GM12878 (cell line): ENCODE results near the gene SENP7.

Experiments
- CTCF ChIP-seq, 3 experiments: IDR thresholded peaks in 2 of 3; conservative IDR thresholded peaks in 1 of 3; 2 replicates each; pipeline ENCODE4 v1.5.1; 2011; ENCODE audit warnings: low read depth in 3 of 3, low read length in 3 of 3, mild to moderate bottlenecking in 3 of 3, control low read depth in 2 of 3, moderate library complexity in 2 of 3, inconsistent platforms in 1 of 3, mixed read lengths in 1 of 3; ENCODE audit not compliant: control insufficient read depth in 2 of 3, insufficient read depth in 1 of 3; ENCODE audit errors: extremely low read depth in 1 of 3
- E2F4 ChIP-seq: IDR thresholded peaks from 2 replicates; pipeline ENCODE4 v1.6.1; 2012; ENCODE audit warnings: low read depth, low read length, improper control_type of control experiment
- E2F8 ChIP-seq: fragments of 450-650 bp; IDR thresholded peaks from 2 replicates; pipeline ENCODE4 v1.6.1; 2018; ENCODE audit warnings: mild to moderate bottlenecking, low read depth, moderate library complexity; ENCODE audit not compliant: partially characterized antibody
- RFX5 ChIP-seq: IDR thresholded peaks from 2 replicates; pipeline ENCODE4 v1.6.1; 2011; ENCODE audit warnings: low read depth, low read length, improper control_type of control experiment
- SIN3A ChIP-seq: IDR thresholded peaks from 2 replicates; pipeline ENCODE4 v1.6.1; 2012; ENCODE audit warnings: low read depth, low read length, improper control_type of control experiment
- SMAD1 ChIP-seq: fragments of 450-650 bp; IDR thresholded peaks from 2 replicates; pipeline ENCODE4 v1.6.1; 2018; ENCODE audit warnings: mild to moderate bottlenecking, low read depth; ENCODE audit not compliant: partially characterized antibody

- TF ChIP-seq E2F8 (no peak), CTCF (IDR thresholded peaks at IDR 0.05 in 2 of 3, conservative IDR thresholded peaks at IDR 0.05 in 1 of 3; ENCODE audit: control insufficient read depth in 2 of 3, extremely low read depth in 1 of 3, insufficient read depth in 1 of 3, low read depth in 3 of 3, low read length in 3 of 3) (no peak), SMAD1 (no peak), RFX5 (no peak), SIN3A (no peak), E2F4 (no peak)
These were observed 3.7 kb downstream of the SENP7 start for GRCh38 chr3:101509281-101509680.
